ENCODE data around the gene COQ7.

- TF ChIP-seq CTCF (IDR thresholded peaks at IDR 0.05 in 2 of 3, conservative IDR thresholded peaks at IDR 0.05 in 1 of 3; ENCODE audit: borderline replicate concordance in 1 of 3, insufficient read depth in 1 of 3, low read depth in 2 of 3, low read length in 2 of 3), result no peak
- no peak for TF ChIP-seq CEBPB (IDR thresholded peaks at IDR 0.05; ENCODE audit: low read depth)
- no peak for TF ChIP-seq EZH2 (IDR thresholded peaks at IDR 0.05)
- TF ChIP-seq POLR2A (IDR thresholded peaks at IDR 0.05; ENCODE audit: borderline replicate concordance, extremely low read depth, insufficient read depth, insufficient read length), result no peak
- TF ChIP-seq REST (IDR thresholded peaks at IDR 0.05; ENCODE audit: low read depth), result no peak
- TF ChIP-seq POLR2AphosphoS5 (IDR thresholded peaks at IDR 0.05; ENCODE audit: low read depth, low read length), result no peak
- no peak for TF ChIP-seq SIN3A (IDR thresholded peaks at IDR 0.05; ENCODE audit: low read depth)
- TF ChIP-seq EZH2phosphoT487 (IDR thresholded peaks at IDR 0.05; ENCODE audit: borderline replicate concordance), result no peak
- no peak for TF ChIP-seq SRF (IDR thresholded peaks at IDR 0.05; ENCODE audit: low read depth)
These were observed 37.7 kb downstream of the COQ7 start for GRCh38 chr16:19105131-19105530.
